ENCODE measurements around the gene PTPRD.
"Not testable (repeated sequence)": the region's sequence is repeated elsewhere in the genome, so short reads cannot be mapped to it uniquely, and the experiment has no call there.

The PTPRD gene

DNA sequence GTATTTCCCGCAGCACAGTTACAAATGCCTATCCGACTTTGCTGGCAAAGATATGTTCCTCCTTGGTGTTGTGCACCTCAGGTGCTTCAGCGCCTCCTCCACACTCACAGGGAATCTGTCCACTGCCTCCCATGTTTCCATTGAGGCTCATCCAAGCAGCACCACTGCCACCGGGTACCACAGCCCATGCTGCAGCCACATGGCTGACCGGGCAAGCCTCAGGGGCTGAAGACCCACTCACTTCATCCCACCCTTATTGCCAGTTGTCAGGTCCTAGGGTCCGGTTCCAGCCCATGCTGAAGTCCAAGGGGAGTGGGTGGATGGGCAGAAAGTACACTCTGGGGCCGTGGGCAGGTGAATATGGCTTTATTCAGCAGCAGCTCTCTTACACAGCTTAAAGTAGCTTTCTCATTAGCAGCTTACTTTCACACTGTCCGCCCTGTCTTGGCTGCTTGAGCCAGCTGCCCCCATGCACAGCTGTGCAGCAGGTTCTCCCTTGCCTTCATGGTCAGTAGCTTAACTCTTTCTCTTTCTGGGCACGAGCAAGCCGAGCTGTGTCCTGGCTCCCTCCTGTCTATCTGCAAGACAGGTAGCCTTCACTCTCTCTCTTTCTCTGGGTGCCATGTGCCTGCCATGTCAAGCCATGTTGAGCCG is 1052.3 kb downstream of the PTPRD start:
- DNase-seq = no peak

DNA sequence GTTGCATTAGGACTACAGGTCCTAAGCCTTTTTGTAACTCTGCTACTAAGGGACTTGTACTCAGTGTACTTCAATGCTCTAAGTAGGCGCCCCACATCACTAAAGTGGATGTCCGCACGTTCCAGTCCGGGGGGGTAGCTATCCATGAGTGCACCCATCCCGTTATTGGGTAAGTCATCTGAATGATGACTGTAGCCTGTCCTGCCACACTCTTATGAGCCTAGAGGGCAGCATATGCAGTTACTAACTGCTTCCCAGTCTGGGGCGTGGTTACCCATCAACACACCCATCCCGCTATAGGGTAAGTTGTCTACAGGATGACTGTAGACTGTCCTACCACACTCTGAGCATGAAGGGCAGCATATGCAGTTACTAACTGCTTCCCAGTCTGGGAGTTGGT is 1053.9 kb downstream of the PTPRD start:
- DNase-seq = no peak

DNA sequence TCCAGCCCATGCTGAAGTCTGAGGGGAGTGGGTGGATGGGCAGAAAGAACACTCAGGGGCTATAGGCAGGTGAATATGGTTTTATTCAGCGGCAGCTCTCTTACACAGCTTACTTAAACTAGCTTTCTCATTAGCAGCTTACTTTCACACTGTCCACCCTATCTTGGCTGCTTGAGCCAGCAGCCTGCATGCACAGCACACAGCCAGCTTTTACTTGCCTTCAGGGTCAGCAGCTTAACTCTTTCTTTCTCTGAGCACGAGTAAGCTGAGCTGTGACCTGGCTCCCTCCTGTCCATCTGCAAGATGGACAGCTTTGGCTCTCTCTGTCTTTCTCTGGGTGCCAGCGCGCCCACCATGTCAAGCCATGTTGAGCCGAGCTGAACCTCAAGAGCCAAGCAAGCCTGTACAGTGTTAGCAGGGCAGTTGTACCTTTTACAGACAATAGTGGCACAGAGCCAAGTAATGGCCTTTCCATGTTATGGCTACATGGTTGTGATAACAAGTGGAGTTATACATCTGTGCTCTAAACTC is 1054.9 kb downstream of the PTPRD start:
- DNase-seq = no peak

DNA sequence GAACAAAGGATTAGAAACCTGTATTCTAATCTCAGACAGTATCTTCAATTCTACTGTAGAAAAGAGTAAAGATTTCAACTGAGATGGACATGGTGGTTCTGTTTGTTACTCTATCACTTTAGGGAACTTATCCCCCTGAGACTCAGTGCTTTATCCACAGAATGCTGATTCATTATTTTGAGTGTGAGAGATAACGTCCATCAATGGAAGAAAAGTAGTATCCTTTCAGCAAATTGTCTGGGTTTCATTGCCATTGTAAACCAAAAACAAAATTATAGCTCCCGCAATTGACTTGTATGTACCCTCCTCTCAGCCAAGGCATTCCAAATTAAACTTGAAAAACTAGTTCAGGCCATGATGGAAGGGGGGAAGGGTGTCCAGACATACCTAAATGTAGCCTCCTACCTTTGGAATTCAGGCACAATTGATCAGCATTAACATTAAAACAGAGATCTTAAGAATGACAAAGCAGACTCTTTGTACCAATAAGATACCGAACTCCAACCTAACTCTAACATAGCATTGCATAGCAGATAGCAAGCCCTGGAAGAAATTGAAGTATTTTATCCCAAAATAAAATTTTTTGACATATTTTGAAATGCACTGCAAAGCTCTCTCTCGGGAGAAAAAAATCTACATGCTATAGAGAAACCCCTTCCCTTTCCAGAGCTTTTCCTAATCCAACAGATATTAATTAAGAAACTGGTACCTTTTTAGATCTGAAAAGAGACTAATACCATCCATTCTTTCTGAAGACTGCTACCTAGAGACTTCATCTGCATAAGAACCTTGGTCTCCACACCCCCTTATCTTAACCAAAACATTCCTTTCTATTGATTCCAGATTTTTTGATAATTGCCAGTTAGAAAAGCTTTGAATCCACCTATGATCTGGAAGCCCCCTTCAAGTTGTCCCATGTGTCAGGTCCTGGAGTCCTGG is 1055.7 kb downstream of the PTPRD start:
- no peak for DNase-seq

DNA sequence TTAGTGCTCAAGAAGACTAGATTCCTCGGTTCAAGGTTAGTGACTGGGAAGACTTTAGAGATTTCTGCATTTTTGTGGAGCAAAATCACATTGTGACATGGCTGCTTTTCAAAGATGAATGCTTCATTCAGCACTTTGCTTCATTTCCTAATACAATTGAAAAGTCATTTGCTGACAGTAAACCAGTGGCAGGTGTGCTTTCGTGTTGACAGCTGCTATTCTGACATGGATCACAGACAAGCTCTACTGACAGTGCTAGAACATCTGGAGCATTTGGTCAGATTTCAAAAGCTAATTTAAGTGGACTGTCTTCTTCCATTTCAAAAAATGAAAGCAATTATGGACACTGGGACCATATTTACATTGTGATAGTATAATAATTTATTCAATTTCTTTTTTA is 1060.1 kb downstream of the PTPRD start:
- peak; percentile 8 for DNase-seq

DNA sequence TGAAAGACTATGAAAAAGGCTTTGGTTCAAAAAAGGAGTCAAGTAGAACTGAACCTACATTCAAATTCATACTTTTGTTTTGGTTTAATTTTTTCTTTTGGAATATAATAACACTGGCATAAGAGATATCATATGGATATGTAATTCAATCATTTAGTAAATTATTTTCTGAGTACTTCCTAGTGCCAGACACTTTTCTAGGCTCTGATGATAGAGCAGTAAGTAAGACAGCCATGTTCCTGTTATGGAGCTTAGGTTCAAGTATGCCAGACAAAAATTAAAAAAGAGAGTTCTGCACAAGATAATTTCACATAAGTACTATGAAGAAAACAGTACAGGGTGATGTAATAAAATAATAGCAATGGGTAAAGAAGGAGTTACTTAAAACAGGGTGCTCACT is 1074.0 kb downstream of the PTPRD start:
- no peak for DNase-seq

DNA sequence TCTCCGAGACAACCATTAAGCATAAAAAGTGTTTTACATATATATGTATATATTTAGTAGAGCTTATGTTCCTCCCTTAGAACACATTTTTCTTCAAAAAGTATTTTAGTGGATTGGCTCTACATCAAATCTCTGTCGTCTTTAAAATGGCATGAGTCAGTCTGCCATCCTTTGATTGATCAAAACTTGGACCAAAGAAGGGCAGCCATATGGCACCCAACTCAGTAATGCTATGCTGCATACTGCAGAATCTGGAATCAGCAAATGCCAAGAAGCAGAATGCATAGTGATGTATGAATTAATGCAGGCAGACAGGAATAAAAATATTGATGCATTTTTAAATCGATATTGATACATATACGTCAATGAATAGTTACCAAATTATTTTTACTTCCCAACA is 1074.4 kb downstream of the PTPRD start:
- no peak for DNase-seq

DNA sequence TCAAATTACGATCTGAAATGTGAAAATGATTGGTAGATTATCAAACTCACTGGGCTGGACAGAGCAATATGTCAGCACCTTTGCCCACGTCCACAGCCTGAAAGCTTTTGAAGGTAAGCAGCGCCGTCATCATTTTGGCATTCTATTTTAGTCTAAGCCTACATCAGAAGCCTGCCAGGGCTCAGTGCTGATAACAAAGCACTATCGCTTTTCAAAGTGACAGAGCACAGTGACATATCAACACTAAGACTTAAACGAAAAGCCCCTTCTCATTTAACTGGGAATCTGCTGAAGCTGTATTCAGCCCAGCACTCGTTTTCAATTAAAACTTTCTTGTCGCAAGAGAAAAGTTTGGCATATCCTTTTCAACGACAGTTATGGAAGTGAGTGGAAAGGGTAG is 1076.3 kb downstream of the PTPRD start:
- no peak for DNase-seq

DNA sequence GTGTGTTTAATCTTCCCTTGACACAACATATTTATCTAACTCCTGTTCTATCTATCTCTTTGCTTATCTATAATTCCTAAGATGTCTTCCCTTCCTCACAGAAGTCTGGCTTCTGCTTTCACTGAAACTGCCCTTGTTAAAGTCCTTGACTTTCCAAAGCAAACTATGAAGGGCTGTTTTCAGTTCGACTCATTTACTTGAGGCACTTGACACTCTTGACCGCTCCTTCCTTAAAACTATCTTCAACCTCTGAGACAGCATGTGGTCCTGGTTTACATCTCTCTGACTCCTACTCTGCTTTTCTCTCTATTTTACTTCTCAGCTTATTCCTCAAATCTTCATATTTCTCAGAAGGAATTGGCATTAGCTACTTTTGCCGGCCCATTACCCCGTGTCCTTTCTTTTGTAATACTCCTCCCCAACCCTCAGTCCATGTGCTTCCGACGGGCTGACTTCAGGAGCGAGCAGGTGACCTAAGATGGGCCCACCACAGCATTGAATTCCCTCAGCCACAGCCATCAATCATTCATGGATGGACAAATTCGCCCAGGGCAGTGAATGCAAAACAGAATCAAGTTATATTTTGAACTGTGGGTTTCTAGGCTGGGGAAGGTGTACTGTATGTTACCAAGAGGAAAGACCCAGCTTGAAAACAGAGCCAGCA is 1089.2 kb downstream of the PTPRD start:
- DNase-seq = no peak

DNA sequence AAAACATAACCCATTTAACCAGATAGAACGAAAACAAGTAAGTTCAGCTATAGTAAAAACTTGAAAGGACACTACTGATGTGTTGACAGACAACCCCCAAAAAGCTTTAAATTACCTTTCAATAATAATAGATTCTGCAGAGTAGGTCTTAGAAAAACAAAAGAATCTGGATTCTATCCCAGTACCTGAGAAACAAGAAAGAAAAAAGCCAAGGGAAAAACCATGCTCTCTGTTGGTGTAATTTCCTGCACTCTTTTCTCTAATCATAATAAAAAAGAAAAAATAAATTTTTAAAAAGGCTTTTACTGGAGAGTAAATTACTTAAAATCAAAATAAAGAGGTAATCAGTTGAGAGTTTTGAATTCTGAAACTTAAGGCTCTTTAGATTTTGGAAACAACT is 1090.4 kb downstream of the PTPRD start:
- no peak for DNase-seq

DNA sequence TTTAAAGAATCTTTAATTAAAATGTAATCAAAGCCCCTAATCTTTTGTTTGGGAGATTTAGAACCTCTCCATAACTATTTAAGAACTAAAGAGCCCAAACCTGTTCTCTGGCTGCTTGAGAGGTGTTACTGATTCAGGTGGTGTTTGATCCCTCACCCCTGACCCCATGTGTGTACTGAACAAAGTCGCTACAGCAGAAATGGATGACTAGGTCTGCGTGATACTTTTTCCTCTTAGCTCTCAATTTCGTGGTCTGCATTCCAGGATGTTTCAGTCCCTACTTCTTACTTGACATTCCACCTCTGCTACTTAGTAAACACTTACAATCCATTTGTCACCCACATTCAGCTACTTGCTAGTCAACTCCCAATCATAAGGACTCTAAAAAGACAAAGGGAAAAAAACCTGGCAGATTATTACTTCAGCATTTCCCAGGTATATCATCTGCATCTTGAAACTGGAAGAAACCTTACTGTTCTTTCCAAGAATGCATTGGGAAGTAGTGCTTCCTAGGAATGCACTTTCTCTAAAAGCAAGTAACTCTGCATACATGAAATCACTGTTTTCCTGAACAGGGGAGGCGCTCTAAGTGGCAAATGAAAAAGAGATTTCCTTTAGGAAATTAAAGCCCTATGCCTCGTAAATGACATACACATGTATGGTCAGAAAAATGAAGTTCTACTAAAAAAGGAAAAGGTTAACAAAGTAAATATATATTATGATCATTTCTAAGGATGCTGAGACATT is 1091.6 kb downstream of the PTPRD start:
- no peak for DNase-seq

DNA sequence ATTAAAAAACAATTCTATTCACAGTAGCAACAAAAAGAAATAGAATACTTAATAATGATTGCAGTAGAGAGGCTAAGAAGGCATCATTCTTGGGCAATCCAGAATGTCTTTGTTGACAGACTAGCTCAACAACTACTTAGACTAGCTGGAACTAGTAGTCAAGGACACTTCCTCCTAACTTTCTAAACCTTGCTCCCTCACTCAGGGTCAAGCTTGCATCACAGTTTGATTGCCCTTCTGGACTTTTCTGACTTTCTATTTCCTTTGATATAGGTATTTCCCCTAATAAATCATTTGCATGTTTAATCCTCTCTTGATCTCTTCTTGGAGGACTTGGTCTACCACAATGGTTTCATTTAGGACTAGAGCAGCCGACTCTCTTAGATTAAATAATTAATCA is 1107.9 kb downstream of the PTPRD start:
- no peak for DNase-seq

DNA sequence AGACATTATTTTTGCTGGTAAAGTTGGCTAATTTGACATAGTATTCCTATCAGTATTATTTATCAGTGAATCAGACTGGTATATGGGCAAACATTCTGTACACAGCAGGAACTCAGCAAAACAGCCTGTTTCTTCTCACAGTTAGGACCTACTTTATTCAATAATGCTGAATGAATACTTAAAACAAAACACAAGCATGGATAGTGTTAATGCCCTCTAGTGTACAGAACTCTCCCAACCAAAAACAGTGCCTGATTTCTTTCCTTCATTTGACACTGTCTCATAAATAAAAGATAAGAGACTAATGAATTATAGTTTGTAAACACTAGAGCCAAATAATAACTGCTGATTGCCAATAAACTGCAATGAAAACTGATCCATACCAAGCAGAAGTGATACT is 1113.3 kb downstream of the PTPRD start:
- DNase-seq = no peak

DNA sequence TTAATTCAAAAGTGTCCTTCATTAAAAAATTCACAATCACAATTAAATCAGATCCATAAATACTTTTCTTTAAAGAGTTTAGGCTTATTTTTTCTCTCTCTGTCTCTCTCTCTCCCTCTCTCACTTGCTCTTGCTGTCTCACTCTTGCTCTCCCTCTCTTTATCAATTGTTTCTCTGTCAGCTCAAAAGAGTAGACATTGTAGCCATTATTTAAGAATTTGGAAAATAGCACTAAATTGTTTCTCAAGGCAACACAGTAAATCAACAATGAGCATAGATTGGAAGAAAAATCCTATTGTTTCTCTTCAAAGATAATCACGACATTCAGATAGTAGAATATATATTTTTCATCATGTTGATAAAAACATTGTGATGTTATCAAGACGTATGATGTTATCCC is 1114.0 kb downstream of the PTPRD start:
- DNase-seq = no peak

DNA sequence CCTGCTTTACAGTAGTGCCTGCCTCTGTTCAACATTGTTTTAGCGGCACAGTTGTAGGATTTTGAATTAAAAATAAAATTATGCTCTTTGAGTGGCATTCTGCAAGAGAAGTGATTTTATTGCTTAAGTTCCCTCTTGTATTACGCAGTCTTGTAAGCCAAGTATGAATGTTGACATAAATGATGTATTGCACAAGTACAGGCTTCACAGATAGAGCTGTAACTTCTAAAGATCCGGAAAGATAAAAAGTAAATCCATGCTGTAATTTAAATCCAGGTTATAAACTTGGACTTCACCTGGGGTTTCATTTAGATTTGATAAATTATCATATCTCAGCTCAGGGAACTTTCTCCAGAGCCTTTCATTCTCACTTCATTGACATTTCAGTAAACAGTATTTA is 1114.7 kb downstream of the PTPRD start:
- no peak for DNase-seq

DNA sequence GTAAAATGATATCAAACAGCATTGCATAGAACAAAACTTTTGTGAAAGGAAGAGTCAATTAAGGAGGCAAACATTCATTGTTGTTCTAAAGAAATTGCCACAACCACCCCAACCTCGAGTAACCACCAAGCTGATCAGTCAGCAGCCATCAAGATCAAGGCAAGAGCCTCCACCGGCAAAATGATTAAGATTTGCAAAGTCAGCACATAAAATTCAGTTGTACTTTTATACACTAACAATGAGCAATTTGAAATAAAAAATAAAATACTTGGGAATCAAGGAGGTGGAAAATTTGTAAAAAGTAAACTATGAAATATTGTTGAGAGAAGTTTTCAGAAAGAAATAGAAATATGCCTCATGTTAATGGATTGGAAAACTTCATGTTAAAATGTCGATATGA is 1118.5 kb downstream of the PTPRD start:
- no peak for DNase-seq

DNA sequence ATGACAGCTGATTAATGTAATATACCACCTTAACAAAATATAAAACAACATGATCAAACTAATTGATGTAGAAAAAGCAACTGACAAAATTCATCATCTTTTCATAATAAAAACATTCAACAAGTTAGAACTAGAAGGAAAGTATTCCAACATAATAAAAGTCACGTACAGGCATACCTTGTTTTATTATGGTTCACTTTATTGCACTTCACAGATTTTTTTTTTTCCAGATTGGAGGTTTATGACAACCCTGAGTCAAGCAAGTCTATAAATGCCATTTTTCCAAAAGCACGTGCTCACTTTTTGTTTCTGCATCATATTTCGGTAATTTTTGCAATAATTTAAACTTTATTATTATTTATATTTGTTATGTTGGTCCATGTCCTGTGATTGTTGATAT is 1120.3 kb downstream of the PTPRD start:
- DNase-seq = no peak

DNA sequence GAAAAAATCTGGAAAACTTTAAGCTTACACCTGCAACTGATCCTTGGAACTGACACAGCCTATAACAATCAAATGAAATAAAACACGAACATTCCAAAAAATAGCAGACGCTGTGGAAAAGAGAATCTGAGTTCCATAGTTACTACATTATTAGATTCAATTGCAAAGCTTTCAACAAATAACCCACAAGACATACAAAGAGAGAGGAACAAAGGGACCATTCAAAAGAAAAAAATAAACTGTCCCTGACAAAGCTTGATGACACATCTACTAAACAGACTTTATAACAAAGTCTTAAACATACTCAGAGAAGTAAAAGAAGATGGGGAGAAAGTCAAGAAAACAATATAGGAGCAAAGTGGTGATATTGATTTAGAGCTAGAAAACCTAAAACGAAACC is 1123.6 kb downstream of the PTPRD start:
- no peak for DNase-seq

DNA sequence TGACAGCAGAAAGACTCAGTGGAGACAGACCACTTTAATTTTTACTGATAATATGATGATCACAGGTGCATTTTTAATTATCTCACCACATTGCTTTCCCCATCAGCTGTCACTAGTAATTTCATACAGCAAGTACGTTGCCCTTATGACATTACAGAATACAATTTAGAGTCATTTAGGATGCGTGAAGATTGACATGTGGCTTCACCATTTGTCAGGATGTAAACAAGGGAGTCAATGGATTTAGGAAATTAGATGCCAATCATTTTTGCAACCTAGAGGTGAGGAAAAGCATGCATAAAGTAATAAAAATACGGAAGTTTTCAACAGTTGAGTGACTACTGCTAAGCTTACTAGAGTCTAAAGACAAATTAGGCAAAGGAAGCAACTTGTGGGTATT is 1129.6 kb downstream of the PTPRD start:
- DNase-seq = no peak

DNA sequence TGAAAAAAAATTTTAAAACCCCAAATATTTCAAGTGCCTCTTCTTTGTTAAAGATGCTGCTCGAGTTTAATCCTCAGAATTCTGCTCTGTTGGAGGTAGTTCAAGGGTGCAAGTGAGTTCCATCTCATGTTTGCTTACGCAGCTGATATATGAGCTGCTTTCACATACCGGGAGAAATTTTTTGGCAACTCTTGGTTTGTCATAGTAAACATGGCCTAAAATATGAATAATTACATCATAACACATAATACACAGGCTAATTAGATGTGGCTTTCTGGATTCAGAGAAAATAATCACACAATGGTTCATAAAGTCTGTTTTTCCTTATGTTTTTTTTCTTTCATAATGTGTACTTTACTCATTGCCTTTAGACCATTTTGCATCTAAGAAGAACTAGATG is 1134.1 kb downstream of the PTPRD start:
- DNase-seq = no peak

DNA sequence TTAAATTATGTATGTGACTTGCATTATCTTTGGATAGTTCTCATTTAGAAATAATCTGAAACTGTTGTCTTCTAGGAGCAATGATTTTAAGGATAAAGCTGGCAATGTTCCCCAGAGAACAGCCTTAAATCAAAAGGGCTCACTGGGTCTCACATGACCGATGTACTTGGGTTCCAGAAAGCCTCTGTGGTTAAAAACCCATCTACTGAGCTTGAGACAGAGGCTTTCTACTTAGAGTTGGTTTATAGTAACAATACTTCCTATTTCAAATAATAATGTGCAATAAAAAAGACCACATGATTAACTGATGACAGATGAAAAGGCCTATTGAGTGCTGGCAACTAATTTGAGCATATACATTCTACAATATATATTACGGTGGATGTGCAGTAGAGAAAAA is 1143.5 kb downstream of the PTPRD start:
- DNase-seq = no peak

DNA sequence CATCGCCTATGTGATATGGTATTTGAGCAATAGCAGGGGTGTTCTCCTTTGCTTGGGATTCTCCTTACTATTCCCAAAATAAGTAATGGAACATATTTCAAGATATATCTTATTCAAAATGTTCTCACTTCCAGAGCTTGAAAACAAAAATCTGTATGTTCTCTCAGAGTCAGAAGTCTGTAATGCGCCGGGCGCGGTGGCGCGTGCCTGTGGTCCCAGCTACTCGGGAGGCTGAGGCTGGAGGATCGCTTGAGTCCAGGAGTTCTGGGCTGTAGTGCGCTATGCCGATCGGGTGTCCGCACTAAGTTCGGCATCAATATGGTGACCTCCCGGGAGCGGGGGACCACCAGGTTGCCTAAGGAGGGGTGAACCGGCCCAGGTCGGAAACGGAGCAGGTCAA is 1170.9 kb downstream of the PTPRD start:
- not testable (repeated sequence) for DNase-seq

DNA sequence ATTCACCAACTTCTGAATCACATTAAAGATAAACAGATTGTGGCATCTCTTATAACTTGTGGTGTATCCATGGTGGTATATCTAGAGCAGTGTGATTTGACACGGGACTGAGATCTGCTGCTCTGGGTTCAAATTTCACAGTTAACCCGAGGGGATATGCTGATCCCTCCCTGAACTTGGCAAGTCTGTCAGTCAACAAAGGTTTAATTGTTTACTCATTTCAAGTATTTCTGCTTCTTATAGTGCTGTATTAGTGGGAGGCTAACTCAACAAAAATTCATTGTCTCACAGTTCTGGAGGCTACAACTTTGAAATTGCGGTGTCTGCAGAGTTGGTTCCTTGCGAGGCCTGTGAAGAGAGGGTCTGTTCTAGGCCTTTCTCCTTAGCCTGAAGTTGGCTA is 1175.2 kb downstream of the PTPRD start:
- no peak for DNase-seq
